G401 (cell line): ENCODE results near the gene TAS2R3. TPM values are rescaled to one million over a fixed set of nuclear protein-coding genes. Genes with fewer than 3 reads are reported as not detected.
"Not testable (repeated sequence)": the region's sequence is repeated elsewhere in the genome, so short reads cannot be mapped to it uniquely, and the experiment has no call there.

Experiments
- DNase-seq: peaks from one replicate; pipeline ENCODE4 v3.0.0-alpha.2; 2015; ENCODE audit warnings: low spot score
- in situ Hi-C: cut with HindIII; loops from 2 replicates; pipeline ENCODE4 v1.10.0; 2016; ENCODE audit warnings: low sequenced_read_pairs, mixed read lengths
- total RNA-seq: library from RNA; depleted of rRNA; stranded (reverse); fragments of >200 nt; shearing (Covaris generic); gene quantifications from 2 replicates; pipeline ENCODE4 v1.2.3, GENCODE V29; 2014; rRNA removed

Gene TAS2R3, protein sequence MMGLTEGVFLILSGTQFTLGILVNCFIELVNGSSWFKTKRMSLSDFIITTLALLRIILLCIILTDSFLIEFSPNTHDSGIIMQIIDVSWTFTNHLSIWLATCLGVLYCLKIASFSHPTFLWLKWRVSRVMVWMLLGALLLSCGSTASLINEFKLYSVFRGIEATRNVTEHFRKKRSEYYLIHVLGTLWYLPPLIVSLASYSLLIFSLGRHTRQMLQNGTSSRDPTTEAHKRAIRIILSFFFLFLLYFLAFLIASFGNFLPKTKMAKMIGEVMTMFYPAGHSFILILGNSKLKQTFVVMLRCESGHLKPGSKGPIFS
- total RNA-seq, result not detected in 2 replicates

GRCh38 chr7:141763797-141764196 is at the start of gene TAS2R3:
TSS of gene TAS2R3 (plus strand) at chr7:141764097. CDS start at chr7:141764159, 62 bp downstream.
- no peak for DNase-seq
- in situ Hi-C loops, result no loop called here

- in situ Hi-C loops, result no loop called here
- DNase-seq, result no peak
Measured at GRCh38 chr7:141714571-141714970, 49.3 kb upstream of the TAS2R3 start.

- no peak for DNase-seq
- in situ Hi-C loops, result no loop called here
Measured at GRCh38 chr7:141715018-141715417, 48.9 kb upstream of the TAS2R3 start.

GRCh38 chr7:141715794-141716689 is 47.9 kb upstream of the TAS2R3 start:
- DNase-seq, result no peak
- in situ Hi-C loops, result no loop called here

GRCh38 chr7:141717450-141717849 is 46.4 kb upstream of the TAS2R3 start:
- in situ Hi-C loops, result no loop called here
- no peak for DNase-seq

DNA sequence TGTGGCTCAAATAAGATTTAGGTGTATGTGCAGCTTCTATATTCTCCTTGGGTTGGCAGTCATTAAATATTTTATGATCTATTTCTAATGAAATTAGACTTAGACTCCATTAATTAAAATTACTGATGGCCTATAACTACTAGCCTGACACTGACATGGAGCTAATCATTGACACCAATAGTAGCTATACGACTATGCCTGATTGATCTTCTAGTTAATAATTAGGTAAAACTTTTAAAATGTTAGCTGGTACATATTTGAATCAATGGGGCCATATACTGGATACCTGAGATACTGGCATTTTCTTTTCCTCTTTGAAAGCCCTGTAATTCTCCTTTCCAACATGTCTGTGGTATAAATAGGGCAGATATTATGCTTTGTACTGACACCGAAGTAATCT is 41.4 kb upstream of the TAS2R3 start:
- DNase-seq, result no peak
- in situ Hi-C loops, result no loop called here

- no peak for DNase-seq
- in situ Hi-C loops, result no loop called here
Measured at GRCh38 chr7:141729020-141729419, 34.9 kb upstream of the TAS2R3 start.

- in situ Hi-C loops, result no loop called here
Measured at GRCh38 chr7:141731476-141732149, 32.3 kb upstream of the TAS2R3 start.

DNA sequence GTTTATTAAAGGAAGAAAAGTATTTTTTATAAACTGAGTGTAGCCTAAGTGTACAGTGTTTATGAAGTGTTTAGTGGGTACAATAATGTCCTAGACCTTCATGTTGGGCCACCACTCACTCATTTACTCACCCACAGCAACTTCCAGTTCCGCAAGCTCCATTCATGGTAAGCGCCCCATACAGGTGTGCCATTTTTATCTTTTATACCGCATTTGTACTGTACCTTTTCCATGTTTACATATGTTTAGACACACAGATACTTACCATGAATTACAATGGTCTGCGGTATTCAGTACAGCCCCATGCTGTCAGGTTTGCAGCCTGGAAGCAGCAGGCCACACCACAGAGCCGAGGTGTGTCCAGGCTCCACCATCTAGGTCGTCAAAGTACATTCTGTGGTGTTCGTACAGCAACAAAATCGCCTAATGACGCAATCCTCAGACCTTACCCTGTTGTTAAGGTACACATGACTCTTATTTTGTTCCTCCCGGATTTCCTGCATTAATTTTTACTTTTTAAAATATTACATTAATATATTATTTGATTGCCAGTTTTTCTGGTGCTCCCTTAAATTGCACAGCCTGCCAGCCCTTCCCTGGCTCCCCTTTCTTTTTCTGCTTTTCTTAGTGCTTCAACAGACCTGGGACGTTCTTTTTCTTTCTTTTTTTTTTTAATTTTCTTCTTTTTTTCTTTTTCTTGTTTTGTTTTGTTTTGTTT is 26.6 kb upstream of the TAS2R3 start:
- in situ Hi-C loops, result no loop called here
- peak; percentile 4 for DNase-seq

More at GRCh38 chr7:141731476-141732149, 32.3 kb upstream of the TAS2R3 start:
- DNase-seq, result peak; percentile 80

- in situ Hi-C loops, result no loop called here
- peak; percentile 96 for DNase-seq
Measured at GRCh38 chr7:141737836-141738591, 25.9 kb upstream of the TAS2R3 start, which contains the start of gene SSBP1. TSS of gene SSBP1 (plus strand) at chr7:141738358. CDS start at chr7:141739167, 809 bp downstream.

GRCh38 chr7:141738592-141739013 is 25.3 kb upstream of the TAS2R3 start:
- no peak for DNase-seq
- in situ Hi-C loops, result no loop called here

GRCh38 chr7:141739250-141739649 is 24.6 kb upstream of the TAS2R3 start:
- in situ Hi-C loops, result no loop called here
- no peak for DNase-seq

DNA sequence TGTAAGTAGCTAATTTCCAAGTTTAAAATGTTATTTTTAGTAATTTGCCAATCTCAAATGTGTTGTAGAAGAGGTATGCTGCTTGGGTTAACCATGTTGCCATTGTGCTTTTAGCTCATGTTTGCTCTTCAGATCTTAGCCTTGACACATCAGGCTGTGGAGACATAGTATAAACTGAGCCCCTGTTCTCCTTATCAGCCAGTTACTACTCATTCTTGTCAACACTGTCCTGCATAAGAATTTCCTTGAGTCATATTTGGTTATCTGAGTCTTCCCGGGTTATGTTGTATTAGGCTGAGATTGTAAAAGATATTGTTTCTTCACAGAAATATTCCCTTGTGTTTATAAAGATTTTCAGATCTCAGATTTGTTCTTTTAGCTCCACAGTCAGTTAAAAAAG is 21.7 kb upstream of the TAS2R3 start:
- no peak for DNase-seq
- in situ Hi-C loops, result no loop called here

- in situ Hi-C loops, result no loop called here
- DNase-seq, result no peak
Measured at GRCh38 chr7:141744131-141744530, 19.8 kb upstream of the TAS2R3 start.

GRCh38 chr7:141748396-141748795 is 15.5 kb upstream of the TAS2R3 start:
- no peak for DNase-seq
- in situ Hi-C loops, result no loop called here

- not testable (repeated sequence) for DNase-seq
Measured at GRCh38 chr7:141751904-141752303, 12.0 kb upstream of the TAS2R3 start.

GRCh38 chr7:141752634-141753033 is 11.3 kb upstream of the TAS2R3 start:
- DNase-seq, result no peak
- in situ Hi-C loops, result no loop called here

More at GRCh38 chr7:141751904-141752303, 12.0 kb upstream of the TAS2R3 start:
- in situ Hi-C loops, result not testable (repeated sequence)

DNA sequence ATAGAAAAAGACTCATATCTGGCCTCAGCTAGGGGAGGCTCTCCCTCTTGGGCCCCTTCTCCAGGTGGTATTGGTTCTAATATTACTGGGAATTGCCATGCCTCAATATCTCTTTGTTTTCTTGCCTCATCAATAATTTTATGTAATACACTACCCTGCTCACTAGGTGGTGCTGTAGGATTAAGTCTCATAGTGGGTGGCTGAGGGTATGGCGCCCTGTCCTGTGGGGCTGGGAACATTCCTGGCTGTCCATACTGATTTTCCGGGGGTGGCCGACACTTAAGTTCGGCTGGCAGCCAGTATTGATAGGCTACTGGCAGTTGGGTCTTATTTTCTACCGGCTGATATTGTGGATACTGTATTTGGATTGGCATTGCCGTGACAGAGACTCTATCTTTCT is 9.0 kb upstream of the TAS2R3 start:
- peak; percentile 12 for DNase-seq
- in situ Hi-C loops, result no loop called here
